SU-DHL-6 (cell line): Measurements from ENCODE around the gene POU3F3.

Experiments used
- H2AFZ ChIP-seq: fragments of 200-600 bp; sonication (generic); 2 replicates; pipeline ENCODE4 v1.6.1; 2014; ENCODE audit warnings: low read depth, mild to moderate bottlenecking, moderate library complexity, mixed read lengths, antibody characterized with exemption, low read length; ENCODE audit not compliant: severe bottlenecking
- H3F3A ChIP-seq: fragments of 200-600 bp; shearing (Covaris generic); 2 replicates; pipeline ENCODE4 v1.6.0; 2016; ENCODE audit warnings: antibody characterized with exemption, mild to moderate bottlenecking; ENCODE audit not compliant: insufficient read depth
- H3K27ac ChIP-seq: fragments of 200-600 bp; sonication (generic); 2 replicates; pipeline ENCODE4 v1.5.1; 2016; ENCODE audit warnings: low read depth, mild to moderate bottlenecking, low read length, moderate library complexity, mixed read lengths
- H3K27me3 ChIP-seq: fragments of 200-600 bp; sonication (generic), shearing (Covaris generic); 2 replicates; pipeline ENCODE4 v1.6.0; 2014; ENCODE audit warnings: mild to moderate bottlenecking, low read length
- H3K36me3 ChIP-seq: fragments of 200-600 bp; sonication (generic); 2 replicates; pipeline ENCODE4 v1.6.1; 2014; ENCODE audit warnings: mild to moderate bottlenecking, low read length, mixed read lengths
- H3K4me2 ChIP-seq: fragments of 300-600, 200-600 bp; shearing (Covaris generic), sonication (generic); 2 replicates; pipeline ENCODE4 v1.6.0; 2014; ENCODE audit warnings: low read length, low read depth, mild to moderate bottlenecking; ENCODE audit not compliant: poor library complexity, severe bottlenecking
- H3K4me3 ChIP-seq: fragments of 200-600 bp; sonication (generic); 2 replicates; pipeline ENCODE4 v1.5.1; 2014; ENCODE audit warnings: antibody characterized with exemption, low read length, mild to moderate bottlenecking, mixed read lengths; ENCODE audit not compliant: insufficient read depth, poor library complexity, severe bottlenecking
- H3K79me2 ChIP-seq: fragments of 200-600 bp; sonication (generic); 2 replicates; pipeline ENCODE4 v1.6.1; 2014; ENCODE audit warnings: mild to moderate bottlenecking, low read length, moderate library complexity; ENCODE audit not compliant: insufficient read depth
- H3K9ac ChIP-seq: fragments of 200-600 bp; sonication (generic); 2 replicates; pipeline ENCODE4 v1.7.0; 2014; ENCODE audit warnings: mild to moderate bottlenecking, low read length
- H3K9me2 ChIP-seq: fragments of 200-600 bp; sonication (generic); replicated peaks from 2 replicates; pipeline ENCODE4 v1.6.1; 2014; ENCODE audit warnings: low read length; ENCODE audit not compliant: insufficient read depth
- H3K9me3 ChIP-seq: fragments of 200-600 bp; sonication (generic); 2 replicates; pipeline ENCODE4 v1.6.1; 2014; ENCODE audit warnings: low read length, mixed read lengths; ENCODE audit not compliant: insufficient read depth
- H4K20me1 ChIP-seq: fragments of 200-600 bp; sonication (generic); 2 replicates; pipeline ENCODE4 v1.6.1; 2014; ENCODE audit warnings: low read depth, mild to moderate bottlenecking, antibody characterized with exemption, low read length, moderate library complexity, mixed read lengths
- CTCF ChIP-seq: fragments of 200-600 bp; sonication (generic); IDR thresholded peaks from one replicate; pipeline ENCODE4 v1.5.1; 2017; ENCODE audit warnings: antibody characterized with exemption, mild to moderate bottlenecking, low read length, moderate library complexity; ENCODE audit not compliant: insufficient read depth, poor library complexity, severe bottlenecking
- EZH2phosphoT487 ChIP-seq: fragments of 200-600 bp; sonication (generic), shearing (Covaris generic); conservative IDR thresholded peaks from 2 replicates; pipeline ENCODE4 v1.6.1; 2018; ENCODE audit warnings: mild to moderate bottlenecking, antibody characterized with exemption, low read length, moderate library complexity, mixed read lengths

Gene POU3F3

GRCh38 chr2:104889960-104890684, 36.2 kb downstream of the POU3F3 start:
- no peaks in the 10 kb centered on the region for H4K20me1 ChIP-seq
- H3K9me3 ChIP-seq, result no peaks in the 10 kb centered on the region
- no peak overlapping the region for H3K9ac ChIP-seq
- no peaks in the 10 kb centered on the region for H3K27me3 ChIP-seq
- H3K4me3 ChIP-seq, result no peak overlapping the region
- H3F3A ChIP-seq, result no peaks in the 10 kb centered on the region
- no peaks in the 10 kb centered on the region for H3K9me2 ChIP-seq
- H3K27ac ChIP-seq, result no peak overlapping the region
- H3K36me3 ChIP-seq, result no peaks in the 10 kb centered on the region
- no peaks in the 10 kb centered on the region for H3K79me2 ChIP-seq
- no peak overlapping the region for H3K4me2 ChIP-seq
- no peak for TF ChIP-seq EZH2phosphoT487
- no peak for TF ChIP-seq CTCF
- H2AFZ ChIP-seq, result no peak overlapping the region

GRCh38 chr2:104890685-104891069, 36.8 kb downstream of the POU3F3 start:
- no peaks in the 10 kb centered on the region for H3K79me2 ChIP-seq
- H3K4me2 ChIP-seq, result no peak overlapping the region
- H4K20me1 ChIP-seq, result no peaks in the 10 kb centered on the region
- H3F3A ChIP-seq, result no peaks in the 10 kb centered on the region
- no peak overlapping the region for H3K9ac ChIP-seq
- H3K4me3 ChIP-seq, result no peak overlapping the region
- H3K27ac ChIP-seq, result no peak overlapping the region
- no peaks in the 10 kb centered on the region for H3K36me3 ChIP-seq
- H3K9me2 ChIP-seq, result no peaks in the 10 kb centered on the region
- H2AFZ ChIP-seq, result no peak overlapping the region
- H3K27me3 ChIP-seq, result no peaks in the 10 kb centered on the region
- H3K9me3 ChIP-seq, result no peaks in the 10 kb centered on the region
- TF ChIP-seq EZH2phosphoT487 (no peak), CTCF (no peak)

GRCh38 chr2:104891145-104891544, 37.2 kb downstream of the POU3F3 start:
- H3K27me3 ChIP-seq, result no peaks in the 10 kb centered on the region

More at GRCh38 chr2:104891145-104891544, 37.2 kb downstream of the POU3F3 start:
- Histone ChIP-seq H3K4me2 (no peak overlapping the region), H3F3A (no peaks in the 10 kb centered on the region), H2AFZ (no peak overlapping the region), H4K20me1 (no peaks in the 10 kb centered on the region), H3K36me3 (no peaks in the 10 kb centered on the region), H3K79me2 (no peaks in the 10 kb centered on the region), H3K9me2 (no peaks in the 10 kb centered on the region), H3K4me3 (no peak overlapping the region), H3K27ac (no peak overlapping the region), H3K9ac (no peak overlapping the region), H3K9me3 (no peaks in the 10 kb centered on the region)
- TF ChIP-seq CTCF (no peak), EZH2phosphoT487 (no peak)
